Activated gamma-delta T cell treated with Interleukin-2 at 50 U/mL for 16 hours (primary cell): Measurements from ENCODE around the gene SRP14.
"Not testable (repeated sequence)": the region's sequence is repeated elsewhere in the genome, so short reads cannot be mapped to it uniquely, and the experiment has no call there.

Experiments used
- DNase-seq: peaks from one replicate; pipeline ENCODE4 v3.0.0-alpha.2; 2020

The SRP14 gene

GRCh38 chr15:40016224-40016865, 22.6 kb downstream of the SRP14 start:
- no peak for DNase-seq

DNA sequence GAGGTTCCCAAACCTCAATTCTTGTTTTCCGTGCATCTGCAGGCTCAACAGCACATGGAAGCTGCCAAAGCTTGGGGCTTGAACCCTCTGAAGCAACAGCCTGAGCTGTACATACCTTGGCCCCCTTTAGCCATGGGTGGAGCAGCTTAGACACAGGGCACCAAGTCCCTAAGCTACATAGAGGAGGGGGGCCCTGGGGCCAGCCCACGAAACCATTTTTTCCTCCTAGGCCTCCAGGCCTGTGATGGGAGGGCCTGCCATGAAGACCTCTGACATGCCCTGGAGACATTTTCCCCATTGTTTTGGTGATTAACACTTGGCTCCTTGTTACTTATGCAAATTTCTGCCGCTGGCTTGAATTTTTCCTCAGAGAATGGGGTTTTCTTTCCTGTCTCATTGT, 24.6 kb downstream of the SRP14 start:
- DNase-seq: no peak

DNA sequence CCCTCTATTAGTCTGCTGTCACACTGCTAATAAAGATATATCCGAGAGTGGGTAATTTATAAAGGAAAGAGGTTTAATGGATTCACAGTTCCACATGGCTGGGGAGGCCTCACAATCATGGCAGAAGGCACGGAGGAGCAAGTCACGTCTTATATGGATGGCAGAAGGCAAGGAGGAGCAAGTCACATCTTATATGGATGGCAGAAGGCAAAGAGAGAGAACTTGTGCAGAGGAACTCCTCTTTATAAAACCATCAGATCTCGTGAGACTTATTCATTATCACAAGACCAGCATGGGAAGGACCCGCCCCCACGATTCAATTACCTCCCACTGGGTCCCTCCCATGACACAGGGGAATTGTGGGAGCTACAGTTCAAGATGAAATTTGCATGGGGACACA, 25.6 kb downstream of the SRP14 start:
- not testable (repeated sequence) for DNase-seq

DNA sequence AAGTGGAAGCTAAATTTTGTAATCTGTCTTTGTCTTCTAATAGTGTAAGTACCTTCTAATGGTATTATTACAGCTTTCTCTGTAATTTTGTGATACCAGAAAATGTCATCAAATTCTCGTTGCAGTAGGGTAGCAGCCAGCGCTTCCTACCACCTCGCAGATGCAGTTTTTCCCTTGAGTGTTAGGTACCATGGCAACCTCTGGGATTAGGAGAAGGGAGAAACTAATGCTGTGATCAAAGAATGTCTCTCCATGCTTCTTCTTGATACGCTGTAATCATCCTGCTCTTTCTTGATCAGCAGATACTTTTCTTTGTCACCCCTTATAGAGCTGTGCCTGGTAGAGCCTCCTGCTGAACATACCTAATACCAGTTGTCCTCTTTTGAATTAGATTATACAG, 27.7 kb downstream of the SRP14 start:
- no peak for DNase-seq

GRCh38 chr15:40010686-40011085, 28.3 kb downstream of the SRP14 start:
- DNase-seq: no peak

DNA sequence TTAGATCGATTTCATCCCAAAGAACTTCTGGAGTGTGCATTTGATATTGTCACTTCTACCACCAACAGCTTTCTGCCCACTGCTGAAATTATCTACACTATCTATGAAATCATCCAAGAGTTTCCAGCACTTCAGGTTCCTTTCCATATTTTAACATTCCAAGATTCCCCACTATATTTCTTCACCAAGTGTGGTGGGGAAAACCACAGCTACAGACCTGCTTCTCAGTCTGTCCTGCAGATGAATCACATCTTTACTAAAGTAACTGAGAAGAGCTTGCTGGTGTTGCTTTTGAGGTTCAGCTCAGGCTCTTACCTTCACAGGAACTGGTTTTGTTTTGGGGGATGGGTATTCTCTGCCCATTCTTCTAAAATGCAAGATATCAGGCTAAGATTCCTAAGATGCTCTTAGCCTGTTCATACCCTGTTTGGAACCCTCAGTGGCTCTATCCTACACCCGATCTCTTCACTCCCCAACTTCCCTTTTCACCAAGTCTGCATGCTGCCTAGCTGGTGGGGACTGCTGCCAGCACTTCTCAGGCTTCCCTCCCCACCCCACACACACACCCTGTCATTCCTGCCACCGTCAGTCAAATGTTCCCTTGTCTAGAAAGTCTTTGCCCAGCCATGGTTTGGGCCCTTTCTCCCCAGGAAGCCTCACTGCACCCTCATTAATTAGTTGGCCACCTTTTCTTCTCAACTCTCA, 30.8 kb downstream of the SRP14 start:
- no peak for DNase-seq

- no peak for DNase-seq
Observed at GRCh38 chr15:40006646-40007045, 32.3 kb downstream of the SRP14 start.

GRCh38 chr15:40006003-40006402, 33.0 kb downstream of the SRP14 start:
- DNase-seq: no peak

DNA sequence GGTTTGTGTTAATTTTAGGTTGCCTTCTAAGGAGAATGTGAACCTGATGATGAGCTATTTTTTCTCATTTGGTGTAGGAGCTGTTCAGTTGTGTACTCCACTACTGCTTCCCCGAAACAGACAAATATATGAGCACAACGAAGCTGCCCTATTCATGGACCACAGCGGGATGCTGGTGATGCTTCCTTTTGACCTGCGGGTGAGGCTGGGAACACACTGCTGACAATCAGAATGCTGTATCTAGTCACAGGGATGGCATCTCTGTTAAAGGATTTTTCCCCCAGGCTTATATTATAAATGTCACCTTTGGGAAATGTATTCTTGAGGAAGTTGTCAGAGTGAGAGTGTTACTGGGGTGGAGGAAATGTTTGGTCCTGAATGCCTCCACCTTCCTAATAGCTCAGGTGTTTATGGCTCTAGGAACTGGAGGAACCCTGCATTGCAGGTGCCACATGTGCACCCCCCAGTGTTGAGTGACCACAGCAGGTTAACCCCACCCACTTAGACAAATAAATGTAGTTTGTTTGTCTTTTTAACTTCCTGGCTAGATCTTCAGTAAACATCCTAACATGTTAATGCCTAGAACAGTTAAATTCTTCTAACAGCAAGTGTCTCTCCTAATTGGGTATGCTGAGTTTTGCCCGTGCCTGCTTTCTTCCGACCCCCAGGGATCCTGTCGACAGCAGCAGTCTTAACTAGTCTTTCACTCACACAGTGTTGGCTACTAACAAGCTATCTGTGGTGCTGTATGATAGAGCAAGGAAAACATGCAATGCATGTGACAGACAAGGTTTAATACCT, 35.7 kb downstream of the SRP14 start:
- DNase-seq: no peak

- DNase-seq: no peak
Observed at GRCh38 chr15:40002295-40002694, 36.7 kb downstream of the SRP14 start.

GRCh38 chr15:39999538-40000200, 39.3 kb downstream of the SRP14 start:
- DNase-seq: no peak

- no peak for DNase-seq
Observed at GRCh38 chr15:39998511-39999077, 40.4 kb downstream of the SRP14 start.

GRCh38 chr15:39997639-39998038, 41.3 kb downstream of the SRP14 start:
- no peak for DNase-seq

- DNase-seq: no peak
Observed at GRCh38 chr15:39997031-39997430, 42.0 kb downstream of the SRP14 start.

DNA sequence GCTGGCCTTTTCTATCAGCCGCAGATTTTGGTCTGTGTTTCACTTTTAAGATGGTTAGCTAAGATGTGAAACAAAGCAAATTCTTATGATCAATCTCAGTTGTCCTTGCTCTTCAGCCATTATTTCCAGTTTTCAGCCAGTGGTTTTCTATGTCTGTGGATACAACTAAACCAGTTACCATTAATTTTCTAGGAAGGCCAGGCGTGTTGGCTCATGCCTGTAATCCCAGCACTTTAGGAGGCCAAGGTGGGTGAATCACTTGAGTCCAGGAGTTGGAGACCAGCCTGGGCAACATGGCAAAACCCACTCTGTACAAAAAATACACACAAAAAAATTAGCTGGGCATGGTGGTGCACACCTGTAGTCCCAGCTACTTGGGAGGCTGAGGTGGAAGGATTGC, 42.8 kb downstream of the SRP14 start:
- DNase-seq: not testable (repeated sequence)

- not testable (repeated sequence) for DNase-seq
Observed at GRCh38 chr15:39992953-39993352, 46.0 kb downstream of the SRP14 start.

DNA sequence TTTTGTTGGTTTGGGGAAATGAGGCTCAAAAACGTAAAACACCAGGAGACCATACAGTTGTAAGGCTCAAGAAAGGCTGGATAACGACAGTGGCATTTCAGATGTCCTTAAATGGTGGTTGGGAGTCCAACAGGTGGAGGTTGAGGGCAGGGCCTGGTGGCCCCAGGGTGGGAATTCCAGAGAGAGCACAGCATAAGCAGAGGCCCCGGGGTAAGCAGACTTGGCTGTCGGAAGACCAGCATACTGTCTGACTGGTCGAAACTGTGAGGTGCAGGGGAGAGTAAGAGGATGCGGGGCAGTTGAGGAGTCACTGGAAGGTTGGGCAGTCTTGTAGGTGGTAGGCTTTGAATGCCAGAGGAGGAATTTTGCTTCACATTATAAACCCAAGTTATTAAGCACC, 48.3 kb downstream of the SRP14 start:
- no peak for DNase-seq

DNA sequence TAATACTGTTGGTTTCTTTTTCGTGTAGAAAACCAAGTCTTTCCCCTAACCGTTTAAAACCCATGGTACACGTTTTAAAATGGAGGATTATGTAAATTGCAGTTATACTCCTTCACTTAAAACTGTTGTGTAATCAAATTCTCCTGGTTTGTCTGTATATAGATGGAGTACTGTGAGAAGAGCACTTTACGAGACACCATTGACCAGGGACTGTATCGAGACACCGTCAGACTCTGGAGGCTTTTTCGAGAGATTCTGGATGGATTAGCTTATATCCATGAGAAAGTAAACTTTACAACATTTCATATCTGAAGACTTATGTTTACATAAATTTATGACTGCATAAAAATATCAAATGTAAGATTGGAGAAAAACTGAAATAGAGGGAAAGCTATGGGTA, 51.2 kb downstream of the SRP14 start:
- no peak for DNase-seq
